Gastroesophageal sphincter (tissue), 4 donors: ENCODE results near the gene MEGF6. TPM values are rescaled to one million over a fixed set of nuclear protein-coding genes. Genes with fewer than 3 reads are reported as not detected.

Experiments used
- ATAC-seq: fragments of 150-250 bp; one replicate; pipeline ENCODE4 v1.9.1; 2016; ENCODE audit warnings: mild to moderate bottlenecking, moderate library complexity
- H3K27ac ChIP-seq, 4 donors: fragments of 200-600 bp; sonication (generic) in 3 of 4; 1 replicate in 3 of 4; 2 replicates in 1 of 4; pipeline ENCODE4 v1.5.1; 2016 to 2019
- H3K27me3 ChIP-seq: fragments of 200-600 bp; sonication (generic); one replicate; pipeline ENCODE4 v1.5.1; 2019
- H3K36me3 ChIP-seq, 2 donors: fragments of 200-600 bp; sonication (generic); one replicate each; pipeline ENCODE4 v1.5.1; 2019; ENCODE audit warnings: control low read depth in 1 of 2
- H3K4me1 ChIP-seq, 3 donors: fragments of 200-600 bp; sonication (generic); 1 replicate in 2 of 3; 2 replicates in 1 of 3; pipeline ENCODE4 v1.5.1; 2016 to 2019; ENCODE audit warnings: control low read depth in 2 of 3
- H3K4me3 ChIP-seq, 2 donors: fragments of 200-600 bp; sonication (generic); one replicate each; pipeline ENCODE4 v1.5.1; 2019; ENCODE audit warnings: mild to moderate bottlenecking in 1 of 2, moderate library complexity in 1 of 2
- H3K9me3 ChIP-seq, 3 donors: fragments of 200-600 bp; sonication (generic); one replicate each; pipeline ENCODE4 v1.5.1; 2017 to 2019; ENCODE audit warnings: control low read depth in 2 of 3
- EP300 ChIP-seq: sonication (generic); formaldehyde crosslinking; IDR thresholded peaks from one replicate; pipeline ENCODE4 v1.6.1; 2017; ENCODE audit warnings: antibody characterized with exemption, mild to moderate bottlenecking
- POLR2A ChIP-seq, 2 donors: fragments of 450-650 bp; IDR thresholded peaks; one replicate each; pipeline ENCODE4 v1.6.1; 2017; ENCODE audit warnings: antibody characterized with exemption in 2 of 2, mild to moderate bottlenecking in 2 of 2, moderate library complexity in 1 of 2
- POLR2AphosphoS5 ChIP-seq: sonication (generic); formaldehyde crosslinking; IDR thresholded peaks from one replicate; pipeline ENCODE4 v1.6.1; 2017; ENCODE audit warnings: antibody characterized with exemption
- WGBS, 2 donors: methylation state at CpG; one replicate each; pipeline ENCODE4 v1.1.5; 2018; ENCODE audit warnings: low coverage in 1 of 2; 5-methylcytosine and 5-hydroxymethylcytosine counted together
- total RNA-seq, 4 donors: library from RNA; depleted of rRNA; stranded (reverse); fragments of >200 nt; gene quantifications; one replicate each; pipeline ENCODE4 v1.1.0, GENCODE V29; 2016
- TF ChIP-seq, protein P1 (sequence below), 4 experiments: fragments of 200-600 bp in 2 of 4; fragments of 450-650 bp in 2 of 4; sonication (generic) in 1 of 4; IDR thresholded peaks; one replicate each; pipeline ENCODE4 v1.5.1; 2017 to 2019; ENCODE audit warnings: antibody characterized with exemption in 4 of 4, mild to moderate bottlenecking in 2 of 4, moderate library complexity in 2 of 4

The MEGF6 gene
- total RNA-seq, 4 donors from 2014 or later = 4.7 to 15.5 (median 10.8) TPM

DNA sequence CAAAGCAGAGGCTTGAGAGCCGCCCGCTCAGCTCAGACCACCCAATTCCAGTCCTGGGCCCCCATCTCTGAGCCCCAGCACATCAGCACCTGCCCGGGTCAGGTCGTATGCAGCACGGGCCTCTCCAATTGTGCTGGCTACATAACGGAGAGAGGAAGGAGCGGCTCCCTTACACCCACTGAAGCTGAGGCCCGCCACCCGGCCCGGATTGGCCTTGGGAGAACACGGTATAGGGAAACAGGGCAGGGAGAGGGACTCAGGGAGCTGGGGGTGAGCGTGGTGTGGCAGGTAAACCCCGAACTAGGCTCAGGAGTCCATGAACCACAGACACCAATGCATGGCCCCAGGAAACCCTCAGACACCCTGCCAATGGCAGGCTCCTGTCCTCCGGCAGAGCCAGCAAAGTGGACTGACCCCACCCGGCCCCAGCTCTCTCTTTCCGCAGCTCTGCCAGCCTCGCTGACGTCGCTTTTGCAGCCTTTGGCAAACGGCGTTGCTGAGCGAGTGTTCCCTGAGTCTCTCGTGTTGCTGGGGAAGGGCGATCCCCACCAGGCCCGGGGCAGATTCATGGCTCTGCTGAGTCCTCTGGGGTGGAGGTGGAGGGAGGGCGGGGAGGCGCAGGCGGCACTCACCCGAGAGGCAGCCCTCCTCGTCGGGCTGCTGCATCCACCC, 16.5 kb downstream of the MEGF6 start:
- Histone ChIP-seq H3K27ac (no peak overlapping the region), H3K36me3 (no peaks in the 10 kb centered on the region), H3K27me3 (peaks cover 27% of the 10 kb centered on the region), H3K4me1 (peaks cover 0 to 20% (median 9%) of the 10 kb centered on the region in 3 donors), H3K9me3 (no peaks in the 10 kb centered on the region), H3K4me3 (no peak overlapping the region)
- WGBS, 2 donors = 80 to 100% methylated on average over 2 to 4 of the region's 31 CpGs
- no peak for TF ChIP-seq POLR2A (IDR thresholded peaks at IDR 0.05)
- no peak for ATAC-seq

DNA sequence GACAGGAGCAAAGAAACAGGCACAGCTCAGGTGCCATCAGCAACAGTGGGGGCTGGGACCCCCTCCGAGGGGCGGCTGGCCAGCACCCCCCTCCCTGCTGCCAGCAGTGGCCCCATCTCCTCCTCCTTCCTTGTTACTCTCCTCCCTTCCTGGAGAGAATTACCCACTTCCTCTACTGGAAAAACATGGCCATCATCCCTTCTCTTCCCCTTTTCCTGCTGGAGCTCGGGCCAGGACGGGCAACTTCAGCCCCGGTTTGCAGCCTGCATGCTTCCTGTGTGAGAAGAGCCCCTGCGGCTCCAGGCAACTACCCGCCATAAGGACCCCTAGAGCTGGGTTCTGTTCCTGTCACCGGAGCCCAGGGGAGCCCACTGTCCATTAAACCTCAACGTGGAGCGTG, 17.6 kb downstream of the MEGF6 start:
- 44 to 75% methylated on average over 4 to 5 of the region's 10 CpGs for WGBS, 2 donors
- H3K36me3 ChIP-seq = no peaks in the 10 kb centered on the region
- H3K4me3 ChIP-seq = no peak overlapping the region
- H3K4me1 ChIP-seq = peaks cover 0 to 19% (median 9%) of the 10 kb centered on the region in 3 donors
- no peak overlapping the region for H3K27ac ChIP-seq
- no peak for ATAC-seq
- H3K9me3 ChIP-seq = no peaks in the 10 kb centered on the region
- H3K27me3 ChIP-seq = peaks cover 22% of the 10 kb centered on the region
- no peak for TF ChIP-seq POLR2AphosphoS5
- TF ChIP-seq POLR2A (IDR thresholded peaks at IDR 0.05) = no peak
- TF ChIP-seq, protein P1, sequence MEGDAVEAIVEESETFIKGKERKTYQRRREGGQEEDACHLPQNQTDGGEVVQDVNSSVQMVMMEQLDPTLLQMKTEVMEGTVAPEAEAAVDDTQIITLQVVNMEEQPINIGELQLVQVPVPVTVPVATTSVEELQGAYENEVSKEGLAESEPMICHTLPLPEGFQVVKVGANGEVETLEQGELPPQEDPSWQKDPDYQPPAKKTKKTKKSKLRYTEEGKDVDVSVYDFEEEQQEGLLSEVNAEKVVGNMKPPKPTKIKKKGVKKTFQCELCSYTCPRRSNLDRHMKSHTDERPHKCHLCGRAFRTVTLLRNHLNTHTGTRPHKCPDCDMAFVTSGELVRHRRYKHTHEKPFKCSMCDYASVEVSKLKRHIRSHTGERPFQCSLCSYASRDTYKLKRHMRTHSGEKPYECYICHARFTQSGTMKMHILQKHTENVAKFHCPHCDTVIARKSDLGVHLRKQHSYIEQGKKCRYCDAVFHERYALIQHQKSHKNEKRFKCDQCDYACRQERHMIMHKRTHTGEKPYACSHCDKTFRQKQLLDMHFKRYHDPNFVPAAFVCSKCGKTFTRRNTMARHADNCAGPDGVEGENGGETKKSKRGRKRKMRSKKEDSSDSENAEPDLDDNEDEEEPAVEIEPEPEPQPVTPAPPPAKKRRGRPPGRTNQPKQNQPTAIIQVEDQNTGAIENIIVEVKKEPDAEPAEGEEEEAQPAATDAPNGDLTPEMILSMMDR (IDR thresholded peaks at IDR 0.05) = no peak
- no peak for TF ChIP-seq EP300

DNA sequence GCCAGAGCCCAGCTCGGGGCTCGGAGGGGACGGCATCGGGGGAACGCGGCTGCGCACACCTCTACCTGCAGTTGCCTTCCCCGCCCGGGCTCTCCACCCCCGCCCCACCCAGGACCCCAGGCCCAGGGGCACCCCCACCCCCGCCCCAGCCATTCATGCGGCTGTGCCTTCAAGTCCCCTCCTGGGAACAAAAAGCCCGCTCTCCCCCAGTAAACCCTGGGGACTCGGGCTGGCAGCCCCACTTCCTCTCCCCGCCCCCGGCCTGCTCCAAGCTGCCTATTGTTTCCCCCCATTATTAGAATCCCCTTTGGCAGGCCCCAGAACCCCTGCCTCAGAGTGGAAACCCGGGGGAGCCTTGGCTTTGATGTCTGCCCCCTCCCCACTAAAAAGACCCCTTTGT, 18.0 kb downstream of the MEGF6 start:
- no peak for ATAC-seq
- H3K27me3 ChIP-seq = peaks cover 18% of the 10 kb centered on the region
- no peaks in the 10 kb centered on the region for H3K36me3 ChIP-seq
- no peak overlapping the region for H3K4me3 ChIP-seq
- no peaks in the 10 kb centered on the region for H3K9me3 ChIP-seq
- TF ChIP-seq POLR2A (IDR thresholded peaks at IDR 0.05) (no peak), POLR2AphosphoS5 (no peak), EP300 (no peak)
- TF ChIP-seq, protein P1 (IDR thresholded peaks at IDR 0.05) = no peak
- no peak overlapping the region for H3K27ac ChIP-seq
- WGBS, 2 donors = 100% methylated on average over 1 of the region's 17 CpGs; no CpG with 5 or more reads in 1 of the 2 donors
- H3K4me1 ChIP-seq = peaks cover 0 to 15% (median 6%) of the 10 kb centered on the region in 3 donors

DNA sequence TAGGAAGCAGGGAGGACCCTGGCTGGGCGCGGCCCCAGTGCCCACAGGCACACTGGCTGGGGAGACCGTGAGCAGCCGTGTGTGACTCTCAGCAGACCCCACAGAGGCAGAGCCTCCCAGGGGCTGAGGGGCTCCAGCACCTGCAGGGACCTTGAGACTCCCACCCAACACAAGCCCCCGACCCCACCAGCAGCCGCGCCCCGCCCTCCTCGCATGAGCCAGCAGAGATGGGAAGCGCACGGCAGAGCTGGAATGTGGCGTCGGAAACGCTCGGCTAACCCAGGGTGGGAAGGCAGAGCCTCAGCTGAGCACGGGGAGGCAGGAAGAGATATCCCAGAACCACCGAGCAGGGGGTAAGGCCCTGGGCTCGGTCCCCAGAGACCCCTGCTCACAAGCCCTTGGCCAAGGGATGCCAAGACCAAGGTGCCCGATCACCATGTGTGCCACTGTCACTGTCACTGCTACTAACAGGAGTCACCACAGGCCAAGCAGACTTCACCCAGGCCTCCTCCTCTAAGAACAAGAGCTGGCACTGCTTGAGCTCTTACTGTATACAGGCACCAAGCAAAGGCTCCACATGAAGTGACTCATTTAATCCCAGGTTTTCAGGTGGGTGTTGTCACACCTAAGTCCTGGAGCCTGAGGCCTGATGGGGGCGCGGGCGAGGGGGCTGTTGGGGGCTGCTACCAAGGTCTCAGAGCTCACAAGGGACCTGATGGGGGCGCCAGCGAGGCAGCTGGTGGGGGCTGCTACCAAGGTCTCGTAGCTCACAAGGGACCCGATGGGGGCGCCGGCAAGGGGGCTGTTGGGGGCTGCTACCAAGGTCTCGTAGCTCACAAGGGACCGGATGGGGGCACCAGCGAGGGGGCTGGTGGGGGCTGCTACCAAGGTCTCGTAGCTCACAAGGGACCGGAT, 20.1 kb downstream of the MEGF6 start:
- H3K9me3 ChIP-seq = no peaks in the 10 kb centered on the region
- H3K27me3 ChIP-seq = peaks cover 13% of the 10 kb centered on the region
- H3K36me3 ChIP-seq = no peaks in the 10 kb centered on the region
- TF ChIP-seq POLR2A (IDR thresholded peaks at IDR 0.05) (no peak), POLR2AphosphoS5 (no peak), EP300 (no peak)
- TF ChIP-seq, protein P1 (IDR thresholded peaks at IDR 0.05) = no peak
- H3K4me1 ChIP-seq = no peaks in the 10 kb centered on the region
- H3K4me3 ChIP-seq = no peak overlapping the region
- 100% methylated on average over 1 of the region's 33 CpGs; no CpG with 5 or more reads in 1 of the 2 donors for WGBS, 2 donors
- no peak for ATAC-seq
- no peak overlapping the region for H3K27ac ChIP-seq

DNA sequence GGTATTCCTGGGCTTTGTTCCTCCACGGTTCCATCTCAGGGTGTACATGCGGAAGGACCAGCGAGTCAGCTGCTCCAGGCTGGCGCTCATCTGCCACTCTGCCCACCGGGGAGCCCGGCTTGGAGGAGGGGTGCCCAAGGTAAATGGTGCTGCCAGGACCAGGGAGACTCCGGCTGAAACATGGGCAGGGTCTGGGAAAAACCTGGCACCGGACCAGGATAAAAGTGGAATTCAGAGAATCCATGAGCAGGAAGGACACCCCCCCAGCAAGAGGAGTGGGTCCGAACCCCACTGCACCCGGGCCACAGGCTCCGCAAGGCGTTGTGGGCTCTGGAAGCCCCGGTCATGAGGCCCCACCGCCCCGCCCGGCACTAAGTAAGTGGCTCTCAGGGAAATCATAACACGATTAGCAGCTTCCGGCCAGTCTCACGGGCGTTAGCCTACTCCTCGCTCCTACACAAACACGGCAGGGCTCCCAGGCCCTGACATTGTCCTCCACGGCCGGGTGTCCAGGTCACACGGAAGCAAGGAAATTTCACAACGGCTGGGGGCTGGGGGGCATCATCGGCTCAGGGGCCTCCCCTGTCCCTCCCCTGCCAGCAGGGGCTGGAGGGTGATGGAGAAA, 21.1 kb downstream of the MEGF6 start:
- TF ChIP-seq POLR2A (IDR thresholded peaks at IDR 0.05) (no peak), EP300 (no peak), POLR2AphosphoS5 (no peak)
- TF ChIP-seq, protein P1 (IDR thresholded peaks at IDR 0.05) = no peak
- Histone ChIP-seq H3K4me1 (no peaks in the 10 kb centered on the region), H3K9me3 (no peaks in the 10 kb centered on the region), H3K4me3 (no peak overlapping the region), H3K27ac (no peak overlapping the region), H3K27me3 (peaks cover 13% of the 10 kb centered on the region), H3K36me3 (no peaks in the 10 kb centered on the region)
- peak; percentile 13 for ATAC-seq
- WGBS, 2 donors = 54 to 70% methylated on average over 3 to 9 of the region's 27 CpGs
